A673 (cell line): ENCODE results near the gene CMC1. TPM values are rescaled to one million over a fixed set of nuclear protein-coding genes. Genes with fewer than 3 reads are reported as not detected.
A peak's percentile ranks its signal among the peaks of the same experiment; 100 is the strongest.

Experiments
- BruUV-seq: library from RNA; stranded (reverse); fragments of 400-500 nt; replicated peaks from 2 replicates; lab custom pipeline; 2021; lab: Mats Ljungman, UMichigan
- CTCF ChIA-PET: fragments of 300-600 bp; sonication (Branson Sonifier 250); formaldehyde crosslinking; loops from one replicate; lab custom pipeline; 2022; ENCODE audit warnings: antibody characterized with exemption; lab: Charles Lee
- POLR2A ChIA-PET: fragments of 300-600 bp; sonication (Branson Sonifier 250); formaldehyde crosslinking; loops from one replicate; lab custom pipeline; 2022; ENCODE audit warnings: antibody characterized with exemption; ENCODE audit not compliant: low non-redundant PET; lab: Charles Lee
- DNase-seq: peaks from one replicate; pipeline ENCODE4 v3.0.0-alpha.2; 2015; ENCODE audit warnings: low spot score
- H3K27ac ChIP-seq: fragments of 200-600 bp; sonication (generic); 2 replicates; pipeline ENCODE4 v1.5.1; 2016; ENCODE audit warnings: mixed run types, low read depth, mild to moderate bottlenecking, mixed read lengths, antibody characterized with exemption, low read length; ENCODE audit not compliant: poor library complexity, severe bottlenecking
- H3K27me3 ChIP-seq: fragments of 200-600 bp; sonication (generic); replicated peaks from 2 replicates; pipeline ENCODE4 v1.6.1; 2017; ENCODE audit warnings: mixed run types, low read depth, mild to moderate bottlenecking, mixed read lengths, antibody characterized with exemption, low read length; ENCODE audit not compliant: insufficient read depth, poor library complexity
- H3K36me3 ChIP-seq: fragments of 200-600 bp; sonication (generic); 2 replicates; pipeline ENCODE4 v1.6.1; 2016; ENCODE audit warnings: mixed run types, mild to moderate bottlenecking, mixed read lengths, antibody characterized with exemption, low read length; ENCODE audit not compliant: insufficient read depth, poor library complexity, severe bottlenecking
- H3K4me1 ChIP-seq: fragments of 200-600 bp; sonication (generic); 2 replicates; pipeline ENCODE4 v1.6.1; 2017; ENCODE audit warnings: mixed run types, mild to moderate bottlenecking, mixed read lengths, antibody characterized with exemption, low read length; ENCODE audit not compliant: insufficient read depth, poor library complexity, severe bottlenecking
- H3K4me3 ChIP-seq: fragments of 200-600 bp; sonication (generic); 2 replicates; pipeline ENCODE4 v1.5.1; 2016; ENCODE audit warnings: low read depth, mixed run types, mild to moderate bottlenecking, mixed read lengths, low read length; ENCODE audit not compliant: poor library complexity, severe bottlenecking
- H3K9me3 ChIP-seq: fragments of 200-600 bp; sonication (generic); 2 replicates; pipeline ENCODE4 v1.6.1; 2016; ENCODE audit warnings: mixed run types, low read depth, mild to moderate bottlenecking, mixed read lengths, antibody characterized with exemption, low read length; ENCODE audit not compliant: poor library complexity, severe bottlenecking
- EZH2 ChIP-seq: fragments of 200-600 bp; sonication (generic); IDR thresholded peaks from 2 replicates; pipeline ENCODE4 v1.6.1; 2017; ENCODE audit warnings: borderline replicate concordance, low read depth, mild to moderate bottlenecking, mixed read lengths, antibody characterized with exemption, low read length; ENCODE audit not compliant: poor library complexity, severe bottlenecking
- intact Hi-C: fragments of 100-400 bp; cut with micrococcal nuclease; formaldehyde crosslinking; loops from one replicate; pipeline ENCODE4 v1.10.0; 2022; ENCODE audit not compliant: unreplicated experiment
- total RNA-seq: library from RNA; stranded (reverse); gene quantifications from 2 replicates; pipeline ENCODE4 v1.2.3, GENCODE V29; 2021
- TF ChIP-seq, protein P1 (sequence below): fragments of 300-800, 200-600 bp; sonication (generic); conservative IDR thresholded peaks from 2 replicates; pipeline ENCODE4 v1.5.1; 2017; ENCODE audit warnings: low read depth, mild to moderate bottlenecking, antibody characterized with exemption, low read length, moderate library complexity, mixed read lengths

CMC1 gene
- total RNA-seq, 1 experiment from 2014 or later, result 19.3 TPM

DNA sequence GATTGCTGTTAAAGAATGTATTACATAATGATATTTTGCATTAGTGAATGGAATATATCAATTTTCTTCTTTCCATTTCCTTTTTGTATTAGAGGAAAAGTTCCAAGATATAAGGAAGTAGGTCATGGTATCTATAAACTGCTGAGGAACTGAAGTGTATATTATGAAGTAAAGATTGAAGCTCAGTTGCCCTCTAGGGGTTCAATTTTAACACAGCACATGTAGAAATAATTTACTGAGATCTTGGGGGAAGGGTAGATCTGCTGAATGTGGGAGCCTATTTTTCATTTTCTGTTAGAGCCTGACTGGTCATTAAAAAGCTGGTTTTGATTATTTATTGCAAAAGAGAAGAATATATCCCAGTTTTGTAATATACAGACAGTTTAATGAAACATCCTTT lies 45.2 kb downstream of the CMC1 start:
- TF ChIP-seq EZH2, result no peak
- TF ChIP-seq, protein P1, sequence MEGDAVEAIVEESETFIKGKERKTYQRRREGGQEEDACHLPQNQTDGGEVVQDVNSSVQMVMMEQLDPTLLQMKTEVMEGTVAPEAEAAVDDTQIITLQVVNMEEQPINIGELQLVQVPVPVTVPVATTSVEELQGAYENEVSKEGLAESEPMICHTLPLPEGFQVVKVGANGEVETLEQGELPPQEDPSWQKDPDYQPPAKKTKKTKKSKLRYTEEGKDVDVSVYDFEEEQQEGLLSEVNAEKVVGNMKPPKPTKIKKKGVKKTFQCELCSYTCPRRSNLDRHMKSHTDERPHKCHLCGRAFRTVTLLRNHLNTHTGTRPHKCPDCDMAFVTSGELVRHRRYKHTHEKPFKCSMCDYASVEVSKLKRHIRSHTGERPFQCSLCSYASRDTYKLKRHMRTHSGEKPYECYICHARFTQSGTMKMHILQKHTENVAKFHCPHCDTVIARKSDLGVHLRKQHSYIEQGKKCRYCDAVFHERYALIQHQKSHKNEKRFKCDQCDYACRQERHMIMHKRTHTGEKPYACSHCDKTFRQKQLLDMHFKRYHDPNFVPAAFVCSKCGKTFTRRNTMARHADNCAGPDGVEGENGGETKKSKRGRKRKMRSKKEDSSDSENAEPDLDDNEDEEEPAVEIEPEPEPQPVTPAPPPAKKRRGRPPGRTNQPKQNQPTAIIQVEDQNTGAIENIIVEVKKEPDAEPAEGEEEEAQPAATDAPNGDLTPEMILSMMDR, result peak; percentile 68
- BruUV-seq, result no TSS peak
- ChIA-PET POLR2A (no interaction called here), CTCF (interaction anchor here (0.6 kb wide), 1 partner anchor 565 kb away, joined by 3 read pairs; the partner anchor contains the start of gene EOMES)
- H3K36me3 ChIP-seq, result no peaks in the 10 kb centered on the region
- no peak overlapping the region for H3K4me3 ChIP-seq
- H3K9me3 ChIP-seq, result no peaks in the 10 kb centered on the region
- no peaks in the 10 kb centered on the region for H3K27me3 ChIP-seq
- H3K4me1 ChIP-seq, result no peaks in the 10 kb centered on the region
- H3K27ac ChIP-seq, result no peak overlapping the region
- DNase-seq, result peak; percentile 58
- intact Hi-C loops, result loop anchor here (1.0 to 10.0 kb wide), 2 partner anchors 372 to 574 kb away; no protein-coding TSS in a partner anchor

GRCh38 chr3:28287046-28287445 lies 45.6 kb downstream of the CMC1 start:
- ChIA-PET CTCF (interaction anchor here (0.6 kb wide), 1 partner anchor 565 kb away, joined by 3 read pairs; the partner anchor contains the start of gene EOMES), POLR2A (no interaction called here)
- TF ChIP-seq EZH2, result no peak
- TF ChIP-seq, protein P1, result no peak
- Histone ChIP-seq H3K36me3 (no peaks in the 10 kb centered on the region), H3K9me3 (no peaks in the 10 kb centered on the region), H3K4me1 (no peaks in the 10 kb centered on the region), H3K27me3 (no peaks in the 10 kb centered on the region), H3K4me3 (no peak overlapping the region), H3K27ac (no peak overlapping the region)
- intact Hi-C loops, result loop anchor here (10.0 kb wide), 1 partner anchor 372 kb away; no protein-coding TSS in a partner anchor
- BruUV-seq, result no TSS peak
- DNase-seq, result no peak

DNA sequence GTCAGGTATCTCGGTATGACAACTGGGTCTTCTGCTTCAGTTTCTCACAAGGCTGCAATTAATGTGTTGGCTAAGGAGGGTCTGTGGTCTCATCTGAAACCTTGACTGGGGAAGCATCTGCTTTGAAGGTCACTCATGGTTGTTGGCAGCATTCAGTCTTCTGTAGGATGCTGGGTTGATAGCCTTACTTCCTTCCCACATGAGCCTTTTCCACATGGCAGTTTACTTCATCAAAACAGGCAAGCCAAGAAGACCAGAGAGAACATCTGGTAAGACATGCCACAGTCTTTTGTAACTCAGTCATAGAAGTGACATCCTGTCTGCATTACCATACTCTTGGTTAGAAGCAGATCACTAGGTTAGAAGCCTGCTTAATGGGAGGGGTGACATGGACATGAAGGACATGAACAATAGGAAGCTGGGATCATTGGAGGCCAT lies 49.5 kb downstream of the CMC1 start:
- TF ChIP-seq, protein P1, result no peak
- TF ChIP-seq EZH2, result no peak
- DNase-seq, result no peak
- intact Hi-C loops, result no loop called here
- Histone ChIP-seq H3K27ac (no peak overlapping the region), H3K4me3 (no peak overlapping the region), H3K36me3 (no peaks in the 10 kb centered on the region), H3K4me1 (peaks cover 10% of the 10 kb centered on the region), H3K9me3 (no peaks in the 10 kb centered on the region), H3K27me3 (no peaks in the 10 kb centered on the region)
- CTCF ChIA-PET, result no interaction called here
- POLR2A ChIA-PET, result no interaction called here
- no TSS peak for BruUV-seq
